ENCODE measurements around the gene NRN1L. TPM values are rescaled to one million over a fixed set of nuclear protein-coding genes. Genes with fewer than 3 reads are reported as not detected.
"Not testable (repeated sequence)": the region's sequence is repeated elsewhere in the genome, so short reads cannot be mapped to it uniquely, and the experiment has no call there.

The NRN1L gene
- total RNA-seq, 1 donor from 2014 or later: 0.54 TPM

DNA sequence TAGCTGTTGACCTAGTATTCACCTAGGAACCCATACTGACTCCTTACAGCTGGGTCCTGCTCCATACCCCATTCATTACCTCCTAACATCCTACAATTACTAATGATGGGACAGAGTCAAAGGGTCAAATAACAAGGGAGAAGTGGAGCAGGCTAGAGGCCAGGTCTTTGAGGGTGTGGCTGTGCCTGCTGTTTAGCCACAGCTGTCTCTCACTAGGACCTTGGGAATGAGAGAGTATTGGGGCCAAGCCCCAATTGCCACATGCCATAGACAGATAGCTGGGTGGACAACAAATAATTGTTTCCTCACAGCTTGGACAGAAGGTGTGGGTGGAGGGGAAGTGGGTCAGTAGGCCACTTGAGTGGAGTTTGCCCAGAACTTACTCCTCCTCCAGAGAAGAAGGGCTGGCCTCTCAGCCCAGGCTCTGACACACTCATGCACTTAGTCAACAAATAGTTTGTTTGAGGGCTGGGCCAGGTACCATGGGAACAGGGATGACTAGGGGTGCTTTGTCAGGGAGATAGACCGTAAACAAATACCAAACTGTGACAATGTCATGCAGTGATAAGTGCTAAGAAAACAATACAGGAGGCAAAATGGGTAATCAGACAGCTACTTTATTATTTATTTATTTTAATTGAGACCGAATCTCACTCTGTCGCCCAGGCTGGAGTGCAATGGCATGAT is 27.0 kb upstream of the NRN1L start:
- DNase-seq (ENCODE audit: missing footprints): peak; percentile 69
- ATAC-seq: peak; percentile 93
- intact Hi-C loops (cut with DNase I): no loop called here

DNA sequence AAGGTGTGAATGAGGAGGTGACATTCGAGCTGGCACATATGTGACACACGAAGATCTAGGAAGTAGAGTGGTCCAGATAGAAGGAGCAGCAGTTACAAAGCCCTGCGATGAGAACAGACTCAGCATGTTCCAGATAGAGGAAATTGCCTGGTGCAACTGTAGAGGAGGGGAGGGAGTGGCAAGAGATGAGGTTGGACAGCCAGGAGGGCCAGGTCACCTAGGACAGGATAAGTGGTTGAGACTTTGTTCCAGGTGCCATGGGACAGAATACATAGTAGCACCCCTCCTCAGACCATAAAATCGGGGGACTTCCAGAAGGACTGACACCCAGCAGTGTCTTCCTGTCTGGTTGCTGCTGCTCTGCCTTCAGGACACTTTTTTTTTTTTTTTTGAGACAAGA is 26.2 kb upstream of the NRN1L start:
- DNase-seq (ENCODE audit: missing footprints) (peak; percentile 13), ATAC-seq (peak; percentile 46)
- intact Hi-C loops (cut with DNase I): no loop called here

DNA sequence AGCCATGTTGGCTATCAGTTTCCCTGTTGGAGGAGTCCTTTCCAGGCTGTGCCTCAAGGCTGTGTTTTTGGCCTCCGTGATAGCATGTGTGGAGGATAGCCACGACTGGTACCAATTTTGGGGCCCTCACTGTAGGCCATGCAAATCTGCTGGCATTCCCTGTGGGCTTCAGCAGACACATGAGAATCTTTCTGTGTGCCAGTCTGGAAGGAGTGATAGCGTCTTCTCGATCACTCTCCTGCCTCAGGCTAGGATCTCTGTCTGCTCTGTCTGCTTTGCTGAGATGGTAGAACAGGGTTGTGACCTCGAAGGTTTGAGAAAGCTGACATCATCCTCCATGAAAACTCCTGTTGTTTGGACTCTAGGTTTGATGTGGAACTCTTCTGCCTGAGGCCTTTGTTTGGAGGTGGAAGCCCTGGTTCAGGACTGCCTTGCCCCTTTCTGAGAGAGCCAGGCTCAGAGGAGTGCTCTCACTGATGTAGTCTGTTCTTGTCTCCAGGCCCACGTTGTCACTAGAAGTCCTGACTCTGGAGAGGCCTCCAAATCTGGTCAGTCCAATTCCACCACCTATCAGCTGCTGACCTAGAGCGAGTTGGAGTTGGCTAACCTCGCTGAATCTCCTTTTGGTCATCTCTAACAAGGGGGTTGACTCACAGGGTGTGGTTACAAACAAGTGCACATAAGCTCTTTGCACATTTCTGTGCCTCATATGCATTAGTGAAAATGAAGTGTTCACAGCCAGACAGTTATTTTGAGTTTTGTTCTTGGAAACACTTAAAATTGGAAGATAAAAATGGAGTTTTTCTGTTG is 23.9 kb upstream of the NRN1L start:
- ATAC-seq: no peak
- DNase-seq (ENCODE audit: missing footprints): no peak
- intact Hi-C loops (cut with DNase I): no loop called here

GRCh38 chr16:67861877-67862276 is 22.8 kb upstream of the NRN1L start:
- intact Hi-C loops (cut with DNase I): no loop called here
- ATAC-seq (no peak), DNase-seq (ENCODE audit: missing footprints) (no peak)

DNA sequence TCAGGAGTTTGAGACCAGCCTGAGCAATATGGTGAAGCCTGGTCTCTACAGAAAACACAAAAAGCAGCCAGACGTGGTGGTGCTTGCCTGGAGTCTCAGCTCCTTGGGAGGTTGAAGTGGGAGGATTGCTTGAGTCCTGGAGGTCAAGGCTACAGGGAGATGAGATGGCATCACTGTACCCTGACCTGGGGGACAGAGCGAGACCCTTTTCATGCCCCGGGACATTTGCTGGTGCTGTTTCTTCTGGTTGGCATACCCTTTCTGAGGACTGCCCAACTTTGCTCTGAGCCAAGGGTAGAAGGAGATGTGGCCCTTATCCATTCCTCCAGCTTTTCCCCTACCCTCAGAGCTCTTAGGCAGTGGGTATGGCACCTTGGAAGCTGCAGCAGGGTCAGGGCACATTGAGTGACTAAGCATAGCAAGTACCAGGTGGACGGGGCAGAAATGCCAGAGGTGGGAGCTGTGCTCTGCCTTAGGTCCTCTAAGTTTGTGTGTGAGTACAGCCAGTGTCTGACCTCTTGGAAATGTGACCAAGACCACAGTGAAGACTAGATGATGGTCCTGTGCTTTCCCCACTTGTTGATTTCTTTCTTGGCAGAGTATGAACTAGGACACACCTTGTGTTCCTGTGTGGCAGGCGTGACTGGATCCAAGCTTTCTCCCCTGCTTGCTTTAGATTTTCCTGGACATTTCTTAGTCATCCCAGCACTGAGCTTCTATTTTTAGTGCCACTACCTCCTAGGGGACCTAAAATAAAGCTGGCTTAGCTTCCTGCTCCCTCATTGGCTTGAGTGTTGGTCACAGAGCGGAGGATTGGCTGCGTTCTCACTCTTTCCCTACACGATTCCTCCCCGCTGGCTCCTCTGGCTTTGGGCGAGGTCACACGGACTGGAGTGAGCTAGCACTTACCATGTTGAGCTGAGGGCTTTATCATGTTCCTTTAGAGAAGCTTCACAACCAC is 21.8 kb upstream of the NRN1L start:
- ATAC-seq: peak; percentile 94

GRCh38 chr16:67864044-67864443 is 20.6 kb upstream of the NRN1L start:
- ATAC-seq; intact Hi-C loops (cut with DNase I): not testable (repeated sequence)
- peak; percentile 26 for DNase-seq (ENCODE audit: missing footprints)

More for the DNA sequence above, 21.8 kb upstream of the NRN1L start:
- intact Hi-C loops (cut with DNase I): loop anchor here (1.0 kb wide), 2 partner anchors 16 to 18 kb away; partner anchors contain the start of gene CENPT
- peak; percentile 82 for DNase-seq (ENCODE audit: missing footprints)

DNA sequence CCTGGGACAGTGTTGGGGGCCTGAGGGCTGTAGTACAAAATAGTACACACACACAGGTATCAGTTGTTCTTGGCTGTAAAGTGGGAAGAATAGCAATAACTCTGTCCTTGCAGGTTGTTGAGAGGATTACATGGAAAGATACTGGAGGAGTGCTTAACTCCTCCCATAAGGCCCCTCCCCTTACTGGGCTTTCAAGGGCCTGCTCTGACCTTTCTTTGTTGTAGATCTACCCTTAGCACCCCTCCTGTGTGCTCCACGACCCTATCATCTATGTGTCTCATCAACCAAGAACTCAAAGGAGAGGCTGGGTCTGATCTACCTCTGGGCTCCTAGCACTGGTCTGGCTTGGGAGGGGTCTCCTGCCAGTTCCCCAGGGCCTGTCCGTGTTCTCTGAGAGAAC is 20.1 kb upstream of the NRN1L start:
- ATAC-seq (no peak), DNase-seq (ENCODE audit: missing footprints) (no peak)
- intact Hi-C loops (cut with DNase I): no loop called here

DNA sequence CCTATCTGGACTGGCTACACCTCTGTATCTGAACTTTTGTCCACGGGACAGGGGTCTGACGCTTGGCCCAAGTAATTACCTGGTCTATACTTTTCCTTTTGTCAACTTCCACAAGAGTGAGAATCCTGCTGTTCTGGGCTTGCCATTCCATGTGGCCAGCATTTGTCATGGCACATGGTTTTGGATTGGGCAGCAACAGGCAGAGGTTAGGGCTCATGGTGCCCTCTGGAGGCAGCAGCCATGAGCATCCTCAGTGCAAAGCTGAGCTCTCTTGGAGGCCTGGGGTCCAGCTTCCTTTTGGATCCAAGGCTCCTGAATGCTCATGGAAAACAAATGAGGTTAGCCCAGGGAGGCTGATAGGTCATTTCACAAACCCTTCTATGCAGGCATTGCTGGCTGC is 19.4 kb upstream of the NRN1L start:
- DNase-seq (ENCODE audit: missing footprints) (no peak), ATAC-seq (no peak)
- intact Hi-C loops (cut with DNase I): no loop called here

DNA sequence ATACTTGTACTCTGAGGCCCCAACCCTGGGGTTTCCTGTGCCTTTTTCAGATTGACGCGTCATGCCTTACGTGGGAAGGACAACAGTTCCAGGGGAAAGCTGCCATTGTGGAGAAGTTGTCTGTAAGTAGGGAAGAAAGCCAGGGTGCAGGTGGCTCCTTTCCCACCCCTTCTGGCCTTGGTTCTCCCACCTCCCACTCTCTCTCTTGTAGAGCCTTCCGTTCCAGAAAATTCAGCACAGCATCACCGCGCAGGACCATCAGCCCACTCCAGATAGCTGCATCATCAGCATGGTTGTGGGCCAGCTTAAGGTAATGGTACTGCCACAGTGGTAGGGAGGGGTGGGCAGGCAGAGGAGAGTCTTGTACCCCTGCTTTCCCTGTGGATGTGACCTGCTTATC is 16.4 kb upstream of the NRN1L start:
- DNase-seq (ENCODE audit: missing footprints): no peak
- ATAC-seq: no peak
- intact Hi-C loops (cut with DNase I): no loop called here

DNA sequence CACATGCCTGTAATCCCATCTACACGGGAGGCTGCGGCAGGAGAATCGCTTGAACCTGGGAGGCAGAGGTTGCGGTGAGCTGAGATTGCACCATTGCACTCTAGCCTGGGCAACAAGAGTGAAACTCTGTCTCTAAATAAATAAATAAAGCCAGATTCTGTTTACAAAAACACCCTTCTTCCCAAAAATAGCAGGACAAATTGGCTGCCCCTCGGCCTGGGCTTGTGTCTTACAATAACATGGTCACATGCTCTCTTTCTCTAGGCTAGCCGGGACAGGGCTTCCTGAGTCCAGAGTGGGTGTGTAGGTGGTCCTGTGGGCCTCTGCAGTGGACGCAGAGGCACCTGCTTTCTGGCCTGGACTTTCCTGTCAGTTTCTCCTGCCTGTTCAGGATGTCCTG is 15.0 kb upstream of the NRN1L start:
- intact Hi-C loops (cut with DNase I): no loop called here
- ATAC-seq: no peak
- no peak for DNase-seq (ENCODE audit: missing footprints)

- intact Hi-C loops (cut with DNase I): no loop called here
Observed at GRCh38 chr16:67871256-67871655, 13.4 kb upstream of the NRN1L start.

GRCh38 chr16:67872131-67872630 is 12.5 kb upstream of the NRN1L start:
- ATAC-seq (no peak), DNase-seq (ENCODE audit: missing footprints) (no peak)
- intact Hi-C loops (cut with DNase I): loop anchor here (2.0 kb wide), 1 partner anchor 25 kb away; the partner anchor contains the start of genes CENPT and NUTF2

More at GRCh38 chr16:67871256-67871655, 13.4 kb upstream of the NRN1L start:
- ATAC-seq (no peak), DNase-seq (ENCODE audit: missing footprints) (no peak)

GRCh38 chr16:67872631-67873434 is 11.9 kb upstream of the NRN1L start, which contains the start of gene EDC4:
Gene EDC4, plus strand, starts transcription at chr16:67873052. Its CDS starts 210 bp downstream, at chr16:67873262.
- intact Hi-C loops (cut with DNase I): loop anchor here (2.0 kb wide), 1 partner anchor 26 kb away; the partner anchor contains the start of genes CENPT and NUTF2
- peak; percentile 94 for DNase-seq (ENCODE audit: missing footprints)
- peak; percentile 88 for ATAC-seq

- DNase-seq (ENCODE audit: missing footprints): no peak
- ATAC-seq: no peak
- intact Hi-C loops (cut with DNase I): loop anchor here (2.0 kb wide), 1 partner anchor 27 kb away; the partner anchor contains the start of genes CENPT and NUTF2
Observed at GRCh38 chr16:67873435-67874370, 11.0 kb upstream of the NRN1L start.

DNA sequence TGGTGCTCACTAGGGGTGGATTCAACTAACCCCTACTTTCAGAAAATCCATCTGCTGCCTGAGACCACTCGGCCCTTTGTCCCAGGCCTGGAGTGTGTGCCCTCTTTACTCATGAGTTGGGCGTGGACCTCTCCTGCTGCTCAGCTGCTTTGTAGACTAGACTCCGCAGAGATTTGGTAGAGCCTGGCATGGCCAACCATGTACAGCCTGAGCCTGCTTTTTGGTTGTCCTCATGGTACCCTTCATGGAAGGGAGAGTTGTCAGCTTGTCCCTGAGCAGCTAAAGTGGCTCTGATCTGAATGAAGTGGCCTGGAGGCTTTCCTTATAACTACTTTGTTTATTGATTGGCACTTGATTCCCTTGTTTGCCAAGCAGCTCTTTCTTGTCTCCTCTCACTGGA is 10.3 kb upstream of the NRN1L start:
- no peak for ATAC-seq
- no peak for DNase-seq (ENCODE audit: missing footprints)
- intact Hi-C loops (cut with DNase I): no loop called here

DNA sequence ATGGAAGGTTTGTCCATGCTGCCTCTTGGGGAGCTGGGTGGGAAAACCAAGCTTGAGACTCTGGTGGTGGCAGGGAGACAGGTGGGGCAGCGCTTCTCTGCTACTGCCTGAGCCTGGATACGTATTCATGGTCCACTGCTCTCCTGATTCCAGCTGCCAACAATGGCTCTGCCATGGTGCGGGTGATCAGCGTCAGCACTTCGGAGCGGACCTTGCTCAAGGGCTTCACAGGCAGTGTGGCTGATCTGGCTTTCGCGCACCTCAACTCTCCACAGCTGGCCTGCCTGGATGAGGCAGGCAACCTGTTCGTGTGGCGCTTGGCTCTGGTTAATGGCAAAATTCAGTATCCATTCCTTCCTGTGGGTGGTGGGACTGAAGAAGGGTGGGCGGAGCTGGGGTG is 7.6 kb upstream of the NRN1L start:
- ATAC-seq (no peak), DNase-seq (ENCODE audit: missing footprints) (no peak)
- intact Hi-C loops (cut with DNase I): no loop called here

DNA sequence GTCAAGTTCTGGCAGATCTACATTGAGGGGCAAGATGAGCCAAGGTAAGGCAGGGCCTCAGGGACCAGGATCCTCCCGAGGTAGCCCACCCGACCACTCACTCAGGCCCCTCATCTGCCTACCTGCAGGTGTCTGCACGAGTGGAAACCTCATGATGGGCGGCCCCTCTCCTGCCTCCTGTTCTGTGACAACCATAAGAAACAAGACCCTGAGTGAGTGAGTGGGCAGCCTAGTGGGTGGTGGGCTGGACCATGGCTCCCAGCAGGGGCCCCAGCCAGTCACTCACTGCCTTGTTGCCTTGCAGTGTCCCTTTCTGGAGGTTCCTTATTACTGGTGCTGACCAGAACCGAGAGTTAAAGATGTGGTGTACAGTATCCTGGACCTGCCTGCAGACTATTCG is 6.5 kb upstream of the NRN1L start:
- ATAC-seq (no peak), DNase-seq (ENCODE audit: missing footprints) (no peak)
- intact Hi-C loops (cut with DNase I): no loop called here

Measured in Right ventricle myocardium inferior (tissue), 1 donor.